ENCODE data around the gene OR5B21.

OR5B21 gene

DNA sequence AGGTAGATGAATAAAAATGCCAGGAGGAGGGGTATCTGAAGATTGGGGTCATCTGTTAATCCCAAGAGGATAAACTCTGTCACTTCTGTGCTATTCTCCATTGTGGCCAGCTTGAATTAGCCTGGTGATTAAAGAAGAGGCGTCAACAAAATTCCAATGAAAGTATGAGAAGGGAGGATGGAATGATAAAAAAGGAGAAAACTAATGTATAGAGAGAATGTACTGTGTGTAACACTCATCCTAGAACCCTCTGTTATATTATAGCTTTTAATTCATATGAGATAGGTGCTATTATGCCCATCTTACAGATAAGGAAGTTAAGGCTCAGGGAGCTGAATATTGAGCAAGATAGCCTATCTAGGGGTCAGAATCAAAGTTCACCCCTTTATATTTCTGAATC lies at the start of gene OR5B21:
TSS of gene OR5B21 (minus strand) at position 101 of the 400 bp plus-strand sequence. CDS start at position 101, 0 bp downstream.
- Histone ChIP-seq H3K36me3 (ENCODE audit: control insufficient read depth, low read depth, low read length) (no peaks in the 10 kb centered on the region), H3K27ac (ENCODE audit: low read length) (no peak within 1 kb of the TSS), H3K9me3 (ENCODE audit: control insufficient read depth, low read depth, low read length) (no peaks in the 10 kb centered on the region), H3K4me3 (ENCODE audit: low read length) (no peak within 1 kb of the TSS), H3K27me3 (ENCODE audit: control insufficient read depth, insufficient read depth, low read length) (no peaks in the 10 kb centered on the region), H3K9ac (ENCODE audit: low read length) (no peak within 1 kb of the TSS), H3K4me1 (ENCODE audit: control insufficient read depth, low read depth, low read length) (peaks cover 3% of the 10 kb centered on the region)

DNA sequence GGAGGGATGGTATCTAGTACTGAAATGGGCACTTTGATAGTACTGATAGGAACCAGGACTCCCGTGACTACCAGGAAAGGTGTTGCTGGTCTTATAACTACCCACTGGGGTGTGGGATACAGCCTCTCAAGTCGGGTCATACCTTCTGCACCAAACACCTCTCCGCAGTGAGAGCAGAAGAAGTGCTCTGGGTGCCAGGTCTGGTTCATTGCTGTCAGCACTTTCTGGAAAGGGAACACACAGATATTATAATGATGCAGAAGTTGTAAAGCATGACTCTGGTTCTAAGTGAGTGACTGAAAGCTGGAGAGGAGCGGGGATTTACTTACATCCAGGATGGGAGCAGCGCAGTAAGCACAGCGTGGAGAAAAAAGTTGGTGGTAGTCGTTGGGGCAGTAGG lies 41.7 kb upstream of the OR5B21 start:
- Histone ChIP-seq H3K36me3 (ENCODE audit: control insufficient read depth, low read depth, low read length) (no peaks in the 10 kb centered on the region), H3K9ac (ENCODE audit: low read length) (no peak overlapping the region), H3K4me1 (ENCODE audit: control insufficient read depth, low read depth, low read length) (no peaks in the 10 kb centered on the region)

DNA sequence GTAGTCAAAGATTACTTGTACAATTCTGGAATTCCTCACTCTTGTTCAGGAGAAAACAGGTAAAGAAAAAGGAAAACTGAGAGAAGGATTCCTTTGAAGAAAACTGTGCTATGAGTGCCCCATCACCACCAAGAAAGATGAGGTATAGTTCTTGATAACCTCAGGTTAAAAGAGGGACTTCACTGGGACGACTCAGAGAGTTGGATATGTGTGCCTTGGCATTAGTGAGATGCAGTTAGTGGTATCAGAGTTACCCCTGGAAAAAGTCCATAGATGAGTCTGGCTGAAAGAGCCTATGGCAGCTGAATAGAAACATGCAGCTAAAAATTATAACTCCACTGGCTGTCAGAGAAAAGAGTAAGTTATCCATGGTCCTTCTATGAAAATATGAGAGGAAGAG lies 38.9 kb upstream of the OR5B21 start:
- no peak overlapping the region for H3K9ac ChIP-seq (ENCODE audit: low read length)
- no peaks in the 10 kb centered on the region for H3K36me3 ChIP-seq (ENCODE audit: control insufficient read depth, low read depth, low read length)

More for the DNA sequence above, 41.7 kb upstream of the OR5B21 start:
- Histone ChIP-seq H3K27ac (ENCODE audit: low read length) (no peak overlapping the region), H3K9me3 (ENCODE audit: control insufficient read depth, low read depth, low read length) (no peaks in the 10 kb centered on the region), H3K4me3 (ENCODE audit: low read length) (no peak overlapping the region), H3K27me3 (ENCODE audit: control insufficient read depth, insufficient read depth, low read length) (no peaks in the 10 kb centered on the region)

DNA sequence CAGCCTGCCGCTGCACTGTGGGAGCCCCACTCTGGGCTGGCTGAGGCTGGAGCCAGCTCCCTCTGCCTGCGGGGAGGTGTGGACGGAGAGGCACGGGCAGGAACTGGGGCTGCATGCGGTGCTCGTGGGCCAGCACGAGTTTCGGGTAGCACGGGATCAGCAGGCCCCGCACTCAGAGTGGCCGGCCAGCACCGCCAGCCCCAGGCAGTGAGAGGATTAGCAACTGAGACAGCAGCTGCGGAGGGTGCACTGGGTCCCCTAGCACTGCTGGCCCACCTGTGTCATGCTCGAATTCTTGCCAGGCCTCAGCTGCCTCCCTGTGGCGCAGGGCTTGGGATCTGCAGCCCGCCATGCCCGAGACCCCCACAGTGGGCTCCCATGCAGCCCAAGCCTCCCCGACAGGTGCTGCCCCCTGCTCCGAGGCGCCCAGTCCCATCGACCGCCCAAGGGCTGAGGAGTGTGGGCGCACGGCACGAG lies 24.0 kb upstream of the OR5B21 start:
- Histone ChIP-seq H3K9ac (ENCODE audit: low read length) (no peak overlapping the region), H3K27ac (ENCODE audit: low read length) (no peak overlapping the region), H3K4me3 (ENCODE audit: low read length) (no peak overlapping the region), H3K36me3 (ENCODE audit: control insufficient read depth, low read depth, low read length) (no peaks in the 10 kb centered on the region), H3K9me3 (ENCODE audit: control insufficient read depth, low read depth, low read length) (no peaks in the 10 kb centered on the region), H3K27me3 (ENCODE audit: control insufficient read depth, insufficient read depth, low read length) (no peaks in the 10 kb centered on the region), H3K4me1 (ENCODE audit: control insufficient read depth, low read depth, low read length) (no peaks in the 10 kb centered on the region)

More for the DNA sequence above, 38.9 kb upstream of the OR5B21 start:
- H3K4me3 ChIP-seq (ENCODE audit: low read length) = no peak overlapping the region
- no peaks in the 10 kb centered on the region for H3K9me3 ChIP-seq (ENCODE audit: control insufficient read depth, low read depth, low read length)
- H3K4me1 ChIP-seq (ENCODE audit: control insufficient read depth, low read depth, low read length) = no peaks in the 10 kb centered on the region
- H3K27me3 ChIP-seq (ENCODE audit: control insufficient read depth, insufficient read depth, low read length) = no peaks in the 10 kb centered on the region
- no peak overlapping the region for H3K27ac ChIP-seq (ENCODE audit: low read length)

- Histone ChIP-seq H3K27me3 (ENCODE audit: control insufficient read depth, insufficient read depth, low read length) (no peaks in the 10 kb centered on the region), H3K9ac (ENCODE audit: low read length) (no peak overlapping the region), H3K36me3 (ENCODE audit: control insufficient read depth, low read depth, low read length) (no peaks in the 10 kb centered on the region), H3K27ac (ENCODE audit: low read length) (no peak overlapping the region), H3K4me1 (ENCODE audit: control insufficient read depth, low read depth, low read length) (no peaks in the 10 kb centered on the region), H3K4me3 (ENCODE audit: low read length) (no peak overlapping the region), H3K9me3 (ENCODE audit: control insufficient read depth, low read depth, low read length) (no peaks in the 10 kb centered on the region)
Observed at GRCh38 chr11:58530236-58530635, 22.3 kb upstream of the OR5B21 start.

DNA sequence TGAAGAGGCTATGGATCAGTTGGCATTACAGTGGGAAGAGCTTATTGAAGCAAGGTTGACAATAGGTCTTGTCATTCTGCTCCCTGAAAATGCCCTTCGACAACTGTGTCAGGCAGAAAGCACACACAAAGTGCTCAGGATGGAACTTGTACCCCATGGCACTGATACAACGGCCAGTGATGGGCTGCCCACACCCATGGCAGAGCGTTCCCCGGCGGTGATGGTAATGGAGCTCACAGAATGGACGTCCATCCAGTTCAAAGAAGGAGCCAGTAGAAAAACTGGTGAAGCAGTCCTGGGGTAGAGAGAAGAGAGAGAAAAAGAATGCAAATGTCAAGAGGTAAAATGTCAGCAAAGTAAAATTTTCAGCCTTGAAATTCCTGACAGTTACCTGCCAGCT lies 19.5 kb upstream of the OR5B21 start:
- Histone ChIP-seq H3K9ac (ENCODE audit: low read length) (no peak overlapping the region), H3K4me3 (ENCODE audit: low read length) (no peak overlapping the region), H3K36me3 (ENCODE audit: control insufficient read depth, low read depth, low read length) (no peaks in the 10 kb centered on the region), H3K9me3 (ENCODE audit: control insufficient read depth, low read depth, low read length) (no peaks in the 10 kb centered on the region), H3K4me1 (ENCODE audit: control insufficient read depth, low read depth, low read length) (peaks cover 7% of the 10 kb centered on the region), H3K27ac (ENCODE audit: low read length) (no peak overlapping the region), H3K27me3 (ENCODE audit: control insufficient read depth, insufficient read depth, low read length) (no peaks in the 10 kb centered on the region)

DNA sequence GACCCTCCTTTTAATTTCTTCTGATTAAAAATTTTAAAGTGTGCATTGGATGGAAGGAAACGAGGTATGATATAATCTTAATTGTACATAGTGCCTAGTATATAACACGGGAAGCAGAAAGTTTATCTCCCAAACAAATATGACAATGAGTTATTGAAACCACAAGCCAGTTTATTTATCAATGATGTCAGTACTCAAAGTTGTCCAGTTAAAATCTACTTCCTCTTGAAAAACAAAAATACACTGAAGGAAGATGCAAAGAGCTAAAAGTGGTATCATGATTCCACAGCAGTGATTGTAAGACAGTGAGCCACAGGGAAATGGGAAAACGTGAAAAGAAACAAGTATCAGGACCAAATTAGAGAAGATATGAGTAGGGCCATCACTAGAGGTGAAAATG lies 18.8 kb upstream of the OR5B21 start:
- H3K27me3 ChIP-seq (ENCODE audit: control insufficient read depth, insufficient read depth, low read length) = no peaks in the 10 kb centered on the region
- H3K9ac ChIP-seq (ENCODE audit: low read length) = no peak overlapping the region
- H3K9me3 ChIP-seq (ENCODE audit: control insufficient read depth, low read depth, low read length) = no peaks in the 10 kb centered on the region
- no peak overlapping the region for H3K4me3 ChIP-seq (ENCODE audit: low read length)
- peaks cover 7% of the 10 kb centered on the region for H3K4me1 ChIP-seq (ENCODE audit: control insufficient read depth, low read depth, low read length)
- H3K36me3 ChIP-seq (ENCODE audit: control insufficient read depth, low read depth, low read length) = no peaks in the 10 kb centered on the region
- H3K27ac ChIP-seq (ENCODE audit: low read length) = no peak overlapping the region

- Histone ChIP-seq H3K4me3 (ENCODE audit: low read length) (no peak overlapping the region), H3K9me3 (ENCODE audit: control insufficient read depth, low read depth, low read length) (no peaks in the 10 kb centered on the region), H3K36me3 (ENCODE audit: control insufficient read depth, low read depth, low read length) (no peaks in the 10 kb centered on the region), H3K4me1 (ENCODE audit: control insufficient read depth, low read depth, low read length) (peaks cover 7% of the 10 kb centered on the region), H3K27me3 (ENCODE audit: control insufficient read depth, insufficient read depth, low read length) (no peaks in the 10 kb centered on the region), H3K27ac (ENCODE audit: low read length) (no peak overlapping the region), H3K9ac (ENCODE audit: low read length) (no peak overlapping the region)
Observed at GRCh38 chr11:58525037-58525614, 17.2 kb upstream of the OR5B21 start.

DNA sequence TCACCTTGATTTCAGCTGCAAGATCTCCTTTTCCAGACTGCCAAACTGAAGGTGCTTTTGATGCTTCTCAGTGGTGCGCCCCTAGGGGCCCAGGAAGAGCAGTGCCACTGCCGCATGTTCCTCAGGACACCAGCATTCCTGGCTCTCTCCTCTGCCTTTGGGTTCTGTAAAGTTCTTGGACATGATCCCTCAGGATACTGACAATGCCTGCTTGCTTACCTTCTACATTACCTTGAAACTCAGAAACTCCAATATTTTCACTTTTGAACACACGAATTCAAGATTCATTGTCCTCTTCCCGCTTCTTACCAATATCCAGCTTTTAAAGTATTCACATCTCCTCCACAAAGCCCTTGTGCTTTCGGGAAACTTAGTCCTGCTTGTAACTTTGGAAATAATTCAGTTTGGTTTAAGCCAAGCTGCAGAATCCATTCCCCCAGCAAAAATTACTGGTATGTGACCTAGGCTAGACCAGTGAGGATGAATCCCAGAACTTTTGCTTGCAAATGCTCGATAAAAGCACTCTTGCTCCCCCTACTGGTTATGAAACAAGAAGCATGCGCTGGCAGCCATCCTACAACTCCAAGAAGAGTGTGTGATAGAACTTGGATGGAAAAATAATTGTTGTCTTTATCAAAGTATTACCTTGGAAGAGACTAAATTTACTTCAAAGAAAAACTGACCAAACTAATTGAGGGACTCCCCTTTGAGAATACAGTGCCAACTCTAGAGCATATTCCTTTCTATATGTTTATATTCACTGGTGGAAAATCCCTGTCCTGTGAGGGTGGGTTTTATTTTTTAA lies 16.5 kb upstream of the OR5B21 start:
- H3K4me1 ChIP-seq (ENCODE audit: control insufficient read depth, low read depth, low read length) = peaks cover 7% of the 10 kb centered on the region
- H3K27me3 ChIP-seq (ENCODE audit: control insufficient read depth, insufficient read depth, low read length) = no peaks in the 10 kb centered on the region
- H3K4me3 ChIP-seq (ENCODE audit: low read length) = peak overlapping the region; percentile 44
- no peak overlapping the region for H3K27ac ChIP-seq (ENCODE audit: low read length)
- no peak overlapping the region for H3K9ac ChIP-seq (ENCODE audit: low read length)
- H3K36me3 ChIP-seq (ENCODE audit: control insufficient read depth, low read depth, low read length) = no peaks in the 10 kb centered on the region
- H3K9me3 ChIP-seq (ENCODE audit: control insufficient read depth, low read depth, low read length) = no peaks in the 10 kb centered on the region

DNA sequence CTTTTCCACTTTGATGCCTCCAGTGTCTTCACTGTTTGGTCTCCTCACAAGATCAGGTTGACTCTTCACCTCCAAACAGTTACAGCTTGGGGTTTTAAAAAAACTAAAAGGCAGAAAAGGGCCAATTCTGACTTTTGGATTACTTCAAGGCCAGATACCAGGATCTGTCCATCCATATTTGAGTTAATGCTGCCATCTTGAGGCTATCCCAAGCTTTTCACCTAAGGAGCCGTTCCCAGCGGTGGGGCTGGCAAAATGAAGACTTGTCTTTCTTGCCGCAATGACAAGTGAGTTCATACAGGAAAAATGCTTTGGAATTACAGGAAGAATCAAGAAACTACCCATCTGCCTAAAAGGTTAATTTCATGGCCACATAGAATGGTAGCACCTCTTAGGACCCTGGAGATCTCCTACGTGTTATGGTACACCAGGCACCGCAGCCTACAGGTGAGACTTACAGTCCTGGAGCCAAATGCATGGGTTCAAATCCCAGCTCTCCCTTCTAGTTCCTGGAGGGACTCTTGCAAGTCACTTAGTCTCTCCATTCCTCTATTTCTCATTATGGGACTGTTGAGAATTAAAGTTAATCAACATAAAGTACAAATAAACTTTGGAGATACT lies 6.0 kb upstream of the OR5B21 start:
- no peaks in the 10 kb centered on the region for H3K9me3 ChIP-seq (ENCODE audit: control insufficient read depth, low read depth, low read length)
- H3K9ac ChIP-seq (ENCODE audit: low read length) = no peak overlapping the region
- H3K27ac ChIP-seq (ENCODE audit: low read length) = no peak overlapping the region
- peaks cover 4% of the 10 kb centered on the region for H3K4me1 ChIP-seq (ENCODE audit: control insufficient read depth, low read depth, low read length)
- H3K4me3 ChIP-seq (ENCODE audit: low read length) = no peak overlapping the region
- no peaks in the 10 kb centered on the region for H3K36me3 ChIP-seq (ENCODE audit: control insufficient read depth, low read depth, low read length)
- no peaks in the 10 kb centered on the region for H3K27me3 ChIP-seq (ENCODE audit: control insufficient read depth, insufficient read depth, low read length)

DNA sequence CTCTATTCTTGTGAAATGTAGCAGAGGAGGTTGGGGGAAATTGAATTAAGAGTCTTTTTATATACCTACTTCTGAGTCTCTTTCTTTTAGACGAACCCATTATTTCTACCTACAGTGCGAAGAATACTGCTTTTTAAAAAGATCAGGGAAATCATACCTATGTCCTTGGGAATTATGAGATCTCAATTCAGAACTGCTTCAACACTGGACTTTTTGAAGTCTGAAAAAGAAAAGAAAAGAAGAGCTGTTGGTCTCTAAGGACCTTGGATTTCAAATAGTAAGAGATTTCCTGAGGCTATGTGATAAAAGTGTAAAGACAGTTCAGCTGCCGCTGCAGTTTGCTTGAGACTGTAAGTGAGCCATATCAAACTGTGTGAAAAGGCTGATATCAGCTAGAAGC lies 3.7 kb upstream of the OR5B21 start:
- Histone ChIP-seq H3K9me3 (ENCODE audit: control insufficient read depth, low read depth, low read length) (no peaks in the 10 kb centered on the region), H3K4me3 (ENCODE audit: low read length) (no peak overlapping the region), H3K27ac (ENCODE audit: low read length) (no peak overlapping the region), H3K9ac (ENCODE audit: low read length) (no peak overlapping the region), H3K27me3 (ENCODE audit: control insufficient read depth, insufficient read depth, low read length) (no peaks in the 10 kb centered on the region), H3K4me1 (ENCODE audit: control insufficient read depth, low read depth, low read length) (peaks cover 4% of the 10 kb centered on the region), H3K36me3 (ENCODE audit: control insufficient read depth, low read depth, low read length) (no peaks in the 10 kb centered on the region)
